ENCODE results near the gene ZFYVE28. TPM values are rescaled to one million over a fixed set of nuclear protein-coding genes. Genes with fewer than 3 reads are reported as not detected.

The ZFYVE28 gene
- total RNA-seq, 2 experiments from 2014 or later: 14.8 to 17.2 TPM

- DNase-seq: no peak
- no peaks in the 10 kb centered on the region for H3K27me3 Mint-ChIP-seq
- H3K4me3 Mint-ChIP-seq: no peak overlapping the region
- peak overlapping the region; percentile 48 for H3K27ac Mint-ChIP-seq
- H3K9me3 Mint-ChIP-seq: no peaks in the 10 kb centered on the region
- ChIA-PET CTCF (interaction anchor here (1.1 kb wide), 1 partner anchor 11 kb away, joined by 6 read pairs; no protein-coding TSS in a partner anchor), POLR2A (no interaction called here)
- peaks cover 55% of the 10 kb centered on the region for H3K4me1 Mint-ChIP-seq
- H3K36me3 Mint-ChIP-seq (ENCODE audit: low read depth): no peaks in the 10 kb centered on the region
Observed at GRCh38 chr4:2409381-2409783, 9.1 kb downstream of the ZFYVE28 start.

- DNase-seq: no peak
- Mint-ChIP-seq H3K9me3 (no peaks in the 10 kb centered on the region), H3K4me3 (no peak overlapping the region), H3K27ac (no peak overlapping the region), H3K36me3 (ENCODE audit: low read depth) (no peaks in the 10 kb centered on the region), H3K27me3 (no peaks in the 10 kb centered on the region), H3K4me1 (peaks cover 53% of the 10 kb centered on the region)
- POLR2A ChIA-PET: no interaction called here
- CTCF ChIA-PET: interaction anchor here (0.8 to 1.1 kb wide), 3 partner anchors 10 to 110 kb away, joined by 3 to 6 read pairs (median 3); partner anchors contain the start of genes CFAP99 and ZFYVE28
Observed at GRCh38 chr4:2408976-2409375, 9.5 kb downstream of the ZFYVE28 start.

GRCh38 chr4:2408401-2408958 lies 10.0 kb downstream of the ZFYVE28 start:
- DNase-seq: no peak
- CTCF ChIA-PET: interaction anchor here (0.8 to 1.1 kb wide), 3 partner anchors 10 to 109 kb away, joined by 3 to 6 read pairs (median 3); partner anchors contain the start of genes CFAP99 and ZFYVE28
- Mint-ChIP-seq H3K4me1 (peaks cover 48% of the 10 kb centered on the region), H3K27ac (no peak overlapping the region), H3K36me3 (ENCODE audit: low read depth) (no peaks in the 10 kb centered on the region), H3K27me3 (no peaks in the 10 kb centered on the region), H3K9me3 (no peaks in the 10 kb centered on the region), H3K4me3 (no peak overlapping the region)
- POLR2A ChIA-PET: no interaction called here

GRCh38 chr4:2407991-2408342 lies 10.5 kb downstream of the ZFYVE28 start:
- POLR2A ChIA-PET: no interaction called here
- Mint-ChIP-seq H3K36me3 (ENCODE audit: low read depth) (no peaks in the 10 kb centered on the region), H3K27ac (peak overlapping the region; percentile 26), H3K4me1 (peaks cover 42% of the 10 kb centered on the region), H3K9me3 (no peaks in the 10 kb centered on the region), H3K27me3 (no peaks in the 10 kb centered on the region), H3K4me3 (no peak overlapping the region)
- no peak for DNase-seq
- CTCF ChIA-PET: interaction anchor here (1.1 kb wide), 1 partner anchor 9 kb away, joined by 6 read pairs; no protein-coding TSS in a partner anchor

- peaks cover 41% of the 10 kb centered on the region for H3K4me1 Mint-ChIP-seq
- no peak for DNase-seq
- no peaks in the 10 kb centered on the region for H3K27me3 Mint-ChIP-seq
- POLR2A ChIA-PET: interaction anchor here (0.7 kb wide), 1 partner anchor 168 kb away, joined by 3 read pairs; no protein-coding TSS in a partner anchor
- H3K4me3 Mint-ChIP-seq: no peak overlapping the region
- CTCF ChIA-PET: no interaction called here
- H3K27ac Mint-ChIP-seq: peak overlapping the region; percentile 7
- H3K36me3 Mint-ChIP-seq (ENCODE audit: low read depth): no peaks in the 10 kb centered on the region
- H3K9me3 Mint-ChIP-seq: no peaks in the 10 kb centered on the region
Observed at GRCh38 chr4:2406920-2407319, 11.5 kb downstream of the ZFYVE28 start.

GRCh38 chr4:2406406-2406805 lies 12.0 kb downstream of the ZFYVE28 start:
- Mint-ChIP-seq H3K9me3 (no peaks in the 10 kb centered on the region), H3K27me3 (no peaks in the 10 kb centered on the region), H3K4me1 (peaks cover 41% of the 10 kb centered on the region), H3K27ac (peak overlapping the region; percentile 7), H3K36me3 (ENCODE audit: low read depth) (no peaks in the 10 kb centered on the region), H3K4me3 (no peak overlapping the region)
- POLR2A ChIA-PET: interaction anchor here (0.7 kb wide), 1 partner anchor 167 kb away, joined by 3 read pairs; no protein-coding TSS in a partner anchor
- CTCF ChIA-PET: no interaction called here
- DNase-seq: no peak

- ChIA-PET POLR2A (no interaction called here), CTCF (interaction anchor here (0.9 to 2.7 kb wide), 3 partner anchors 10 to 13 kb away, joined by 3 to 25 read pairs (median 5); no protein-coding TSS in a partner anchor)
- Mint-ChIP-seq H3K27ac (no peak overlapping the region), H3K27me3 (no peaks in the 10 kb centered on the region), H3K9me3 (no peaks in the 10 kb centered on the region), H3K36me3 (ENCODE audit: low read depth) (no peaks in the 10 kb centered on the region), H3K4me1 (peaks cover 24% of the 10 kb centered on the region), H3K4me3 (no peak overlapping the region)
- DNase-seq: no peak
Observed at GRCh38 chr4:2402941-2403340, 15.5 kb downstream of the ZFYVE28 start.

- DNase-seq: peak; percentile 22
- Mint-ChIP-seq H3K27me3 (no peaks in the 10 kb centered on the region), H3K27ac (peak overlapping the region; percentile 51), H3K9me3 (no peaks in the 10 kb centered on the region), H3K4me1 (peaks cover 22% of the 10 kb centered on the region), H3K4me3 (peak overlapping the region; percentile 40), H3K36me3 (ENCODE audit: low read depth) (no peaks in the 10 kb centered on the region)
- CTCF ChIA-PET: interaction anchor here (0.6 to 2.7 kb wide), 4 partner anchors 8 to 16 kb away, joined by 3 to 25 read pairs (median 4); partner anchors contain the start of genes CFAP99 and ZFYVE28
- POLR2A ChIA-PET: no interaction called here
Observed at GRCh38 chr4:2402048-2402842, 16.2 kb downstream of the ZFYVE28 start.

GRCh38 chr4:2401610-2401983 lies 16.8 kb downstream of the ZFYVE28 start:
- Mint-ChIP-seq H3K4me1 (peaks cover 22% of the 10 kb centered on the region), H3K4me3 (no peak overlapping the region), H3K9me3 (no peaks in the 10 kb centered on the region), H3K27ac (peak overlapping the region; percentile 51), H3K27me3 (no peaks in the 10 kb centered on the region), H3K36me3 (ENCODE audit: low read depth) (no peaks in the 10 kb centered on the region)
- POLR2A ChIA-PET: no interaction called here
- DNase-seq: no peak
- CTCF ChIA-PET: interaction anchor here (0.6 to 2.7 kb wide), 4 partner anchors 9 to 17 kb away, joined by 3 to 25 read pairs (median 4); partner anchors contain the start of genes CFAP99 and ZFYVE28

- Mint-ChIP-seq H3K4me3 (no peak overlapping the region), H3K36me3 (ENCODE audit: low read depth) (no peaks in the 10 kb centered on the region), H3K27me3 (no peaks in the 10 kb centered on the region), H3K4me1 (peaks cover 22% of the 10 kb centered on the region), H3K27ac (no peak overlapping the region), H3K9me3 (no peaks in the 10 kb centered on the region)
- POLR2A ChIA-PET: no interaction called here
- DNase-seq: no peak
- CTCF ChIA-PET: interaction anchor here (1.0 to 2.4 kb wide), 4 partner anchors 11 to 27 kb away, joined by 3 to 11 read pairs (median 4); partner anchors contain the start of genes CFAP99 and ZFYVE28
Observed at GRCh38 chr4:2400841-2401609, 17.4 kb downstream of the ZFYVE28 start.

- Mint-ChIP-seq H3K27me3 (no peaks in the 10 kb centered on the region), H3K36me3 (ENCODE audit: low read depth) (no peaks in the 10 kb centered on the region), H3K9me3 (no peaks in the 10 kb centered on the region), H3K27ac (no peak overlapping the region), H3K4me1 (peaks cover 22% of the 10 kb centered on the region), H3K4me3 (no peak overlapping the region)
- no peak for DNase-seq
- POLR2A ChIA-PET: no interaction called here
- CTCF ChIA-PET: interaction anchor here (0.6 to 2.4 kb wide), 3 partner anchors 11 to 13 kb away, joined by 5 to 11 read pairs (median 6); no protein-coding TSS in a partner anchor
Observed at GRCh38 chr4:2399631-2400190, 18.7 kb downstream of the ZFYVE28 start.

- no peak overlapping the region for H3K4me3 Mint-ChIP-seq
- no peaks in the 10 kb centered on the region for H3K9me3 Mint-ChIP-seq
- peaks cover 24% of the 10 kb centered on the region for H3K4me1 Mint-ChIP-seq
- no peak for DNase-seq
- ChIA-PET CTCF (interaction anchor here (0.6 to 2.4 kb wide), 3 partner anchors 10 to 13 kb away, joined by 5 to 11 read pairs (median 6); no protein-coding TSS in a partner anchor), POLR2A (no interaction called here)
- H3K36me3 Mint-ChIP-seq (ENCODE audit: low read depth): no peaks in the 10 kb centered on the region
- peaks cover 4% of the 10 kb centered on the region for H3K27me3 Mint-ChIP-seq
- no peak overlapping the region for H3K27ac Mint-ChIP-seq
Observed at GRCh38 chr4:2399216-2399615, 19.2 kb downstream of the ZFYVE28 start.

All from activated CD4-positive, alpha-beta T cell treated with anti-CD3 and anti-CD28 coated beads, Interleukin-2, amount 10 ng/mL, durations not matched to agents 7 days and 5 days (primary cell).